Ovary (tissue), 3 donors: Measurements from ENCODE around the gene RNF112.
"Not testable (repeated sequence)": the region's sequence is repeated elsewhere in the genome, so short reads cannot be mapped to it uniquely, and the experiment has no call there.

Source experiments
- CTCF ChIP-seq, 3 donors: fragments of 450-650 bp in 2 of 3; fragments of 200-600 bp in 1 of 3; IDR thresholded peaks; one replicate each; pipeline versions ENCODE4 v1.5.1 to v1.8.0; 2016 to 2022; ENCODE audit warnings: antibody characterized with exemption in 3 of 3, mild to moderate bottlenecking in 1 of 3
- EP300 ChIP-seq: sonication (generic); formaldehyde crosslinking; IDR thresholded peaks from one replicate; pipeline ENCODE4 v1.6.1; 2017; ENCODE audit warnings: antibody characterized with exemption
- donor health status: DM: no; HTN: no; CAD: no.

GRCh38 chr17:19459018-19459655 lies 48.1 kb downstream of the RNF112 start:
- TF ChIP-seq EP300; CTCF (IDR thresholded peaks at IDR 0.05): not testable (repeated sequence)
